Measurements from ENCODE around the gene STAG1.
"Not testable (repeated sequence)": the region's sequence is repeated elsewhere in the genome, so short reads cannot be mapped to it uniquely, and the experiment has no call there.

STAG1 gene

GRCh38 chr3:136711888-136712287 is 40.3 kb downstream of the STAG1 start:
- DNase-seq; H3K4me3 Mint-ChIP-seq; H3K27me3 Mint-ChIP-seq; H3K9me3 Mint-ChIP-seq; ATAC-seq (replicated peaks); H3K27ac Mint-ChIP-seq: not testable (repeated sequence)
- Mint-ChIP-seq H3K36me3 (ENCODE audit: insufficient read depth) (peaks cover 19% of the 10 kb centered on the region), H3K4me1 (ENCODE audit: low read depth in 2 of 2) (peaks cover 8 to 21% of the 10 kb centered on the region in 2 donors)

DNA sequence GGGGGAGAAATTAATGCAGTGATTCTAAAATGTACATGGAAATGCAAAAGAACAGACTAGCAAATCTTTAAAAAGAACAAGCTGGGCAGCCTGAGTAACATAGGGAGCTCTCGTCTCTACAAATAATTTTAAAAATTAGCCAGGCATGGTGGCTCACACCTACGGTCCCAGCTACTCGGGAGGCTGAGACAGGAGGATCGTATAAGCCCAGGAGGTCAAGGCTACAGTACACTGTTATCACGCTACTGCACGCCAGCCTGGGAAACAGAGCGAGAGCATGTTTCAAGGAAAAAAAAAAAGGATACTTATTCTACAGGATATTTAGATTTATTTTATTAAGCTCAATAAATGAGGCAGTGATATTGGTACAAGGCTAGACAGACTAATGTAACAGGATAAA is 40.9 kb downstream of the STAG1 start:
- H3K4me1 Mint-ChIP-seq (ENCODE audit: low read depth in 2 of 2), result peaks cover 5 to 20% of the 10 kb centered on the region in 2 donors
- H3K4me3 Mint-ChIP-seq, result no peak overlapping the region
- peak overlapping the region in 1 of 2 donors; percentile 38 for H3K27ac Mint-ChIP-seq
- DNase-seq (no peak), ATAC-seq (replicated peaks) (no peak)
- no peaks in the 10 kb centered on the region for H3K27me3 Mint-ChIP-seq
- H3K9me3 Mint-ChIP-seq, result no peaks in the 10 kb centered on the region
- H3K36me3 Mint-ChIP-seq (ENCODE audit: insufficient read depth), result peaks cover 17% of the 10 kb centered on the region

- peaks cover 15% of the 10 kb centered on the region for H3K36me3 Mint-ChIP-seq (ENCODE audit: insufficient read depth)
- not testable (repeated sequence) for H3K27me3 Mint-ChIP-seq
- peaks cover 12 to 31% of the 10 kb centered on the region in 2 donors for H3K4me1 Mint-ChIP-seq (ENCODE audit: low read depth in 2 of 2)
Observed at GRCh38 chr3:136709775-136710174, 42.4 kb downstream of the STAG1 start.

DNA sequence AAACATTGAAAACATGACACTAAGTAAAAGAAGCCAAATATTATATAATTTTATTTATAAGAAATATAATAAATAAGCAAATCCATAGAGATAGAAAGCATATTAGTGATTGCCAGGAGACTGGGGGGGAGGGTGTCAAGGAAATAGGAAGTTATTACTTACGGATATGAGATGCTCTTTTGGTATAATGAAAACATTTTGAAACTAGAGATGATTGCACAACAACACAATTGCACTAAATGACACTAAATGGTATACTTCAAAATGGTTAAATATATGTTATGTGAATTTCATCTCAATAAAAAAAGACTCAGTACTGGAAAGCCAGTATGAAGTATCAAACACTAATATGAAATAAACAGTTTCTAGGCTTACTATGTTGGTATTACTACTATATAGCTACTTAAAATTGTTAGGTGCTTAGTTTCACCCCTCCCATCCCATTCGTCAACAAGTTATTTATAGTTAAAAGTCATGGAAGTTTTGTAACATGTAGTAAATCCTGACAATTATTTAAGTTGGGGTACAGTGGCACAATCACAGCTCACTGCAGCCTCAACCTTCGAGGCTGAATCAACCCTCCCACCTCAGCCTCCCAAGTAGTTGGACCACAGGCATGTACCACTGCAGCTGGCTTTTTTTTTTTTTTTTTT is 43.7 kb downstream of the STAG1 start:
- no peak for DNase-seq
- Mint-ChIP-seq H3K9me3 (no peaks in the 10 kb centered on the region), H3K4me3 (no peak overlapping the region), H3K27ac (no peak overlapping the region), H3K27me3 (no peaks in the 10 kb centered on the region), H3K4me1 (ENCODE audit: low read depth in 2 of 2) (peaks cover 8 to 31% of the 10 kb centered on the region in 2 donors), H3K36me3 (ENCODE audit: insufficient read depth) (peaks cover 14% of the 10 kb centered on the region)
- ATAC-seq (replicated peaks), result no peak

More at GRCh38 chr3:136709775-136710174, 42.4 kb downstream of the STAG1 start:
- not testable (repeated sequence) for H3K27ac Mint-ChIP-seq; H3K9me3 Mint-ChIP-seq; DNase-seq; ATAC-seq (replicated peaks); H3K4me3 Mint-ChIP-seq

DNA sequence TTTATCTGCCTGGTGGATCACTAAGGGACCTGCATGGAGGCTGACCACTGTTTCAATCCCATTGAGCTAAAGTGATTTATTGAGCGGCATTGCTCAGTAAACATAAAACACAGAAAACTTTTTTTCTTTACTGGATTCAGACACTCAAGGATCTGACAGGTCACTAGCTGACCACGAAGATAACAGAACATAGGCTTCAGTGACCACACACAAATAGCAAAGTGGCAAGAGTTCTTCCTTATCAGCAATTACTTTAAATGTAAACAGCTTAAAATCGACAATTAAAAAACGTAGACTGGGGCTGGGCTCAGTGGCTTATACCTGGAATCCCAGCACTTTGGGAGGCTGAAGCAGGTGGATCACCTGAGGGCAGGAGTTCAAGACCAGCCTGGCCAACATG is 48.7 kb downstream of the STAG1 start:
- Mint-ChIP-seq H3K4me1 (ENCODE audit: low read depth in 2 of 2) (peaks cover 14 to 43% of the 10 kb centered on the region in 2 donors), H3K27me3 (no peaks in the 10 kb centered on the region), H3K4me3 (no peak overlapping the region), H3K9me3 (no peaks in the 10 kb centered on the region), H3K36me3 (ENCODE audit: insufficient read depth) (peaks cover 17% of the 10 kb centered on the region), H3K27ac (no peak overlapping the region)
- ATAC-seq (replicated peaks) (no peak), DNase-seq (no peak)

- DNase-seq (no peak), ATAC-seq (replicated peaks) (no peak)
- Mint-ChIP-seq H3K36me3 (ENCODE audit: insufficient read depth) (peaks cover 15% of the 10 kb centered on the region), H3K27me3 (no peaks in the 10 kb centered on the region), H3K9me3 (no peaks in the 10 kb centered on the region), H3K27ac (no peak overlapping the region), H3K4me1 (ENCODE audit: low read depth in 2 of 2) (peaks cover 30 to 56% of the 10 kb centered on the region in 2 donors), H3K4me3 (no peak overlapping the region)
Observed at GRCh38 chr3:136699271-136699828, 52.8 kb downstream of the STAG1 start.

DNA sequence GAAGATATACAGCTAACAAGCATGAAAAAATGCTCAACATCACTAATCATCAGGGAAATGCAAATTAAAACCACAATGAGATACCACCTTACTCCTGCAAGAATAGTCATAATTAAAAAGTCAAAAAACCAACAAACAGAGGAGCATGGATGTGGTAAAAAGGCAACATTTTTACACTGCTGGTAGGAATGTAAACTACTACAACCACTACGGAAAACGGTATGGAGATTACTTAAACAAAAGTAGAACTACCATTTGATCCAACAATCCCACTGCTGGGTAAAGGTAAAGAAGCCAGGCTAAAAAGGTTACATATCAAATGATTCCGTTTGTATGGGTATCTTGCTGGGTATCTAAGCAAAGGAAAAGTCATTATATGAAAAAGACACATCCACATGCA is 53.8 kb downstream of the STAG1 start:
- H3K27ac Mint-ChIP-seq, result peak overlapping the region in 1 of 2 donors; percentile 47
- peaks cover 23% of the 10 kb centered on the region for H3K36me3 Mint-ChIP-seq (ENCODE audit: insufficient read depth)
- peaks cover 33 to 61% of the 10 kb centered on the region in 2 donors for H3K4me1 Mint-ChIP-seq (ENCODE audit: low read depth in 2 of 2)
- DNase-seq (no peak), ATAC-seq (replicated peaks) (no peak)
- no peaks in the 10 kb centered on the region for H3K9me3 Mint-ChIP-seq
- H3K4me3 Mint-ChIP-seq, result peak overlapping the region in 1 of 2 donors; percentile 39
- H3K27me3 Mint-ChIP-seq, result no peaks in the 10 kb centered on the region

DNA sequence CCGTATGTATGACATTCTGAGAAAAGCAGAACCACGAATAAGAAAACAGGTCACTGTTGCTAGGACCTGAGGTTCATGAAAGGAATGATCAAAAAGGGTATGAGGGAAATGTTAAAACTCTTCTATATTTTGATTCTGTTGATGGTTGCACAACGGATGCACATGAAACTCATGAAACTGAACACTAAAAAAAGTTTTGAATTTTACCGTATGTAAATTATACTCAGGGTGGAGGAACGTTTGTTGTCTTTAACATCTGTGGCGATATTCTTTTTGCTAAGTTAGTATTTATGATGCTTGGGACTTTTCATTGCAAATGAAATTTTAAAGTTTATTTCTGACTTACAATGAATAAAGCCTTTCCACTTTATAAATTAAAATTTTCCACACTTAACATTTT is 55.4 kb downstream of the STAG1 start:
- Mint-ChIP-seq H3K9me3 (no peaks in the 10 kb centered on the region), H3K27me3 (no peaks in the 10 kb centered on the region), H3K4me1 (ENCODE audit: low read depth in 2 of 2) (peaks cover 35 to 65% of the 10 kb centered on the region in 2 donors), H3K36me3 (ENCODE audit: insufficient read depth) (peaks cover 20% of the 10 kb centered on the region), H3K27ac (peak overlapping the region in 1 of 2 donors; percentile 61), H3K4me3 (no peak overlapping the region)
- DNase-seq (no peak), ATAC-seq (replicated peaks) (no peak)

DNA sequence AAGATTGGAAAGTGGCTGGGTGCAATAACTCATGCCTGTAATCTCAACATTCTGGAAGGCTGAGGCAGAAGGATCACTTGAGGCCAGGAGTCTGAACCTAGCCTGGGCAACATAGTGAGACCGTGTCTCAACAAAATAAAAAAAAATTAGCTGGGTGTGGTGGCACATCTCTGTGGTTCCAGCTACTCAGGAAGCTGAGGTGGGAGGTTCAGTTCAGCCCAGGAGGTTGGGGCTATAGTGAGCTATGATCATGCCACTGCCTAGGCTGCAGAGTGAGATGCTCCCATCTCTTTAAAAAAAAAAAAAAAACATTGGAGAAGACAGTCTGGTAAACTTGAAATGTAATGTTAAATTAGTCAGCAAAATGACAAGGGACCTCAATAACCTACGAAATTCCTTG is 57.9 kb downstream of the STAG1 start:
- H3K4me3 Mint-ChIP-seq, result peak overlapping the region; percentile 72 to 80
- peak overlapping the region; percentile 71 to 88 for H3K27ac Mint-ChIP-seq
- no peaks in the 10 kb centered on the region for H3K27me3 Mint-ChIP-seq
- no peaks in the 10 kb centered on the region for H3K9me3 Mint-ChIP-seq
- ATAC-seq (replicated peaks), result peak; percentile 89
- peaks cover 40 to 73% of the 10 kb centered on the region in 2 donors for H3K4me1 Mint-ChIP-seq (ENCODE audit: low read depth in 2 of 2)
- peaks cover 10% of the 10 kb centered on the region for H3K36me3 Mint-ChIP-seq (ENCODE audit: insufficient read depth)
- peak; percentile 11 to 16 (median 11) for DNase-seq

DNA sequence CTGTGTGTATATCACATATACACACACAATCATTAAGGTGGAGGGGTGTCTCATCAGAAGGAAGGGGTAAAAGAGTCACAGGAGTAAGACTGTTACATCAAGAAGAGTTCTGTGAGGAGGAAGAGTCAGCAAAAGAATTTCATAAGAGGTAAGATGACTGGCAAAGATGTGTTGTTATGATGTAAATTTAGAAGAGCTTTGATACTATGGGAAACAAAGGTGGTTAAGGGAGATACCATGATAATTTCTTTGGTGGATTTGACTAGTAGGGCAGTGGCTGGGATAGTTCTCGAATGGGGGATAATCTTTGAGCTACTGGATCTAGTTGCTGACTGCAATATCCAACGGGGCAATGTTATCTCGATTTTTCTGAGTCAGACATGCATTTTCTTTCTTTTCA is 61.6 kb downstream of the STAG1 start:
- Mint-ChIP-seq H3K27me3 (no peaks in the 10 kb centered on the region), H3K9me3 (no peaks in the 10 kb centered on the region), H3K4me3 (peak overlapping the region in 1 of 2 donors; percentile 2), H3K4me1 (ENCODE audit: low read depth in 2 of 2) (peaks cover 43 to 60% of the 10 kb centered on the region in 2 donors), H3K36me3 (ENCODE audit: insufficient read depth) (peaks cover 10% of the 10 kb centered on the region), H3K27ac (peak overlapping the region; percentile 0 to 89)
- DNase-seq, result no peak
- no peak for ATAC-seq (replicated peaks)

DNA sequence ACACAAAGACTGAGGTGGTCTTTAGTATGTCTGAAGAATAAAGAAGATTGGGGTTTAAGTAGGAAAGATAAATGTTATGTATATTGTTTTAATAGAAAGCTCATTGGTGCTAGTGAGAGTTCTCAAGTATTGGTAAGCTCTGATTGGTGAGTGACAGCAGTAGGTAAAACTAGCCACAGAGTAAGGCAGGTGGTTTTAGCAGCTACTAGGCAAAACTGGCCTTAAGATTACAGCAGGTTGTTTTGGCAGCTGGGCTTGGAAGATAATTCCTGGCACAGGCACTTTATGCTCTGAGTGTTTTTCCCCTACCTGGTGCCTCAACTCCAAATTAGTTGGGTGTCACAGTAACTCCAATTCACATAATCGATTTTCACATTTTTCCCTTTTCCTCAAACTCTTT is 66.3 kb downstream of the STAG1 start:
- Mint-ChIP-seq H3K27me3 (no peaks in the 10 kb centered on the region), H3K36me3 (ENCODE audit: insufficient read depth) (no peaks in the 10 kb centered on the region), H3K27ac (no peak overlapping the region)

DNA sequence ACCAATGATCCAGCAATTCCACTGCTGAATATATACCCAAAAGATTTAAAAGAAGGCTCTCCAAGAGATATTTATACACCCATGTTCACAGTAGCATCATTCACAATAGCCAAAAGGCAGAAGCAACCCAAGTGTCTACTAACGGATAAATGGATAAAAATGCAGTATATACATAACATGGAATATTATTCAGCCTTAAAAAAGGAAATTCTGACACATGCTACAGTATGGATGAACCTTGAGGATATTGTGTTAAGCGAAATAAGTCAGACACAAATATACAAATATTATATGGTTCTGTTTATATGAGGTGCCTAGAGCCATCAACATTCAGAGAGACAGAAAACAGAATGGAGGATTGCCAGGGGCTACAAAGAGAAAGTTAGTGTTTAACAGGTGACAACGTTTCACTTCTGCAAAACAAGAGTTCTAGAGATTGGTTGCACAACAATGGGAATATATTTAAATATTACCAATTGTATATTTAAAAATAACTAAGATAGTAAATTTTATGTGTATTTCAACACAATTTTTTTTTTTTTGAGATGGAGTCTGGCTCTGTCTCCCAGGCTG is 69.4 kb downstream of the STAG1 start:
- DNase-seq (no peak), ATAC-seq (replicated peaks) (no peak)
- Mint-ChIP-seq H3K36me3 (ENCODE audit: insufficient read depth) (peaks cover 10% of the 10 kb centered on the region), H3K27ac (peak overlapping the region in 1 of 2 donors; percentile 23), H3K4me1 (ENCODE audit: low read depth in 2 of 2) (peaks cover 18 to 21% of the 10 kb centered on the region in 2 donors), H3K4me3 (no peak overlapping the region), H3K27me3 (no peaks in the 10 kb centered on the region), H3K9me3 (no peaks in the 10 kb centered on the region)

More for the DNA sequence above, 66.3 kb downstream of the STAG1 start:
- no peak for DNase-seq
- no peaks in the 10 kb centered on the region for H3K9me3 Mint-ChIP-seq
- H3K4me3 Mint-ChIP-seq, result no peak overlapping the region
- peaks cover 36 to 40% of the 10 kb centered on the region in 2 donors for H3K4me1 Mint-ChIP-seq (ENCODE audit: low read depth in 2 of 2)
- no peak for ATAC-seq (replicated peaks)

- H3K9me3 Mint-ChIP-seq, result no peaks in the 10 kb centered on the region
Observed at GRCh38 chr3:136678981-136679380, 73.2 kb downstream of the STAG1 start.

DNA sequence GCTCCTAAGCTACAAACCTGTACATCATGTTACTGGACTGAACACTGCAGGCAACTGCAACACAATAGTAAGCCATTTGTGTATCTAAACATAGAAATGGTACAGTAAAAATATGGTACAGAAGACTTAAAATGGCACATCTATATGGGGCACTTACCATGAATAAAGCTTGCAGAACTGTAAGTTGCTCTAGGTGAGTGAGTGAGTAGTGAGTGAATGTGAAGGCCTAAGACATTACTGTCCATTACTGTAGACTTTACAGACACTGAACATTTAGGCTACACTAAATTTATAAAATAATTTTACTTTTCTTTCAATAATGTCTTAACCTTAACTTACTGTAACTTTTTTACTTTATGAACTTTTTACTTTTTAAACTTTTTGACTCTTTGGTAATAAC is 76.2 kb downstream of the STAG1 start:
- H3K4me3 Mint-ChIP-seq, result no peak overlapping the region
- H3K9me3 Mint-ChIP-seq, result no peaks in the 10 kb centered on the region

More at GRCh38 chr3:136678981-136679380, 73.2 kb downstream of the STAG1 start:
- Mint-ChIP-seq H3K4me1 (ENCODE audit: low read depth in 2 of 2) (peaks cover 11 to 29% of the 10 kb centered on the region in 2 donors), H3K27me3 (no peaks in the 10 kb centered on the region), H3K4me3 (no peak overlapping the region), H3K36me3 (ENCODE audit: insufficient read depth) (peaks cover 10% of the 10 kb centered on the region), H3K27ac (no peak overlapping the region)
- DNase-seq (no peak), ATAC-seq (replicated peaks) (no peak)

More for the DNA sequence above, 76.2 kb downstream of the STAG1 start:
- ATAC-seq (replicated peaks), result no peak
- Mint-ChIP-seq H3K4me1 (ENCODE audit: low read depth in 2 of 2) (peaks cover 23 to 52% of the 10 kb centered on the region in 2 donors), H3K27ac (peak overlapping the region in 1 of 2 donors; percentile 35), H3K27me3 (no peaks in the 10 kb centered on the region), H3K36me3 (ENCODE audit: insufficient read depth) (peaks cover 11% of the 10 kb centered on the region)
- no peak for DNase-seq
